CD8-positive, alpha-beta memory T cell (primary cell): ENCODE data around the gene SLC10A7. TPM values are rescaled to one million over a fixed set of nuclear protein-coding genes. Genes with fewer than 3 reads are reported as not detected.
A peak's percentile ranks its signal among the peaks of the same experiment; 100 is the strongest.

Experiments used
- CTCF ChIA-PET: fragments of 350-600 bp; sonication (Branson Sonifier 250); formaldehyde crosslinking; loops from one replicate; lab custom pipeline; 2021; ENCODE audit warnings: antibody characterized with exemption; lab: Charles Lee
- POLR2A ChIA-PET: fragments of 350-600 bp; sonication (Branson Sonifier 250); formaldehyde crosslinking; loops from one replicate; lab custom pipeline; 2021; ENCODE audit warnings: antibody characterized with exemption; lab: Charles Lee
- DNase-seq, 5 donors: peaks; one replicate each; pipeline versions ENCODE4 v3.0.0 to v3.0.0-alpha.2; 2020 to 2022; ENCODE audit warnings: mixed read lengths in 1 of 5
- H3K27ac ChIP-seq: one replicate; pipeline ENCODE4 v1.7.0; 2013; ENCODE audit warnings: low read depth, mild to moderate bottlenecking, low read length, moderate library complexity
- H3K27me3 ChIP-seq: 2 replicates; pipeline ENCODE4 v1.7.0; 2013; ENCODE audit warnings: low read length, mild to moderate bottlenecking; ENCODE audit not compliant: insufficient read depth, poor library complexity, severe bottlenecking
- H3K36me3 ChIP-seq: 2 replicates; pipeline ENCODE4 v1.7.0; 2013; ENCODE audit warnings: mild to moderate bottlenecking, low read length, moderate library complexity; ENCODE audit not compliant: insufficient read depth
- H3K4me1 ChIP-seq: 2 replicates; pipeline ENCODE4 v1.7.0; 2013; ENCODE audit warnings: mild to moderate bottlenecking, low read length, moderate library complexity; ENCODE audit not compliant: insufficient read depth
- H3K4me3 ChIP-seq: 2 replicates; pipeline ENCODE4 v1.7.0; 2013; ENCODE audit warnings: mild to moderate bottlenecking, low read length
- H3K9me3 ChIP-seq: 2 replicates; pipeline ENCODE4 v1.7.0; 2013; ENCODE audit warnings: mild to moderate bottlenecking, low read length
- H3K27ac Mint-ChIP-seq, 8 donors: one replicate each; pipeline ENCODE4 v1.8.0; 2020 to 2021; ENCODE audit warnings: mixed read lengths in 8 of 8, mild to moderate bottlenecking in 6 of 8, inconsistent platforms in 3 of 8, moderate library complexity in 3 of 8
- H3K27me3 Mint-ChIP-seq, 2 donors: one replicate each; pipeline ENCODE4 v1.8.0; 2020 to 2021; ENCODE audit warnings: mixed read lengths in 2 of 2, mild to moderate bottlenecking in 1 of 2, moderate library complexity in 1 of 2
- H3K36me3 Mint-ChIP-seq, 3 donors: one replicate each; pipeline ENCODE4 v1.8.0; 2020 to 2021; ENCODE audit warnings: mixed read lengths in 3 of 3, inconsistent platforms in 1 of 3, mild to moderate bottlenecking in 1 of 3
- H3K4me1 Mint-ChIP-seq, 3 donors: one replicate each; pipeline ENCODE4 v1.8.0; 2020 to 2021; ENCODE audit warnings: mixed read lengths in 3 of 3, inconsistent platforms in 1 of 3, mild to moderate bottlenecking in 1 of 3
- H3K4me3 Mint-ChIP-seq, 7 donors: one replicate each; pipeline ENCODE4 v1.8.0; 2020 to 2021; ENCODE audit warnings: mixed read lengths in 7 of 7, mild to moderate bottlenecking in 6 of 7, moderate library complexity in 4 of 7, inconsistent platforms in 2 of 7
- H3K9me3 Mint-ChIP-seq, 5 donors: one replicate each; pipeline ENCODE4 v1.8.0; 2020 to 2022; ENCODE audit warnings: mixed read lengths in 5 of 5, mild to moderate bottlenecking in 3 of 5, moderate library complexity in 2 of 5, inconsistent platforms in 1 of 5
- polyA plus RNA-seq: library from polyadenylated mRNA; unstranded; fragments of 300-500 nt; fragmentation: Illumina TruSeq; gene quantifications from one replicate; pipeline ENCODE4 v1.2.3, GENCODE V29; 2021
- total RNA-seq, 2 experiments: library from RNA; stranded (reverse); gene quantifications; one replicate each; pipeline ENCODE4 v1.2.3, GENCODE V29; 2021

The SLC10A7 gene
- total and polyA plus RNA-seq, 3 experiments from 2014 or later: 9.0 to 15.7 (median 13.0) TPM

DNA sequence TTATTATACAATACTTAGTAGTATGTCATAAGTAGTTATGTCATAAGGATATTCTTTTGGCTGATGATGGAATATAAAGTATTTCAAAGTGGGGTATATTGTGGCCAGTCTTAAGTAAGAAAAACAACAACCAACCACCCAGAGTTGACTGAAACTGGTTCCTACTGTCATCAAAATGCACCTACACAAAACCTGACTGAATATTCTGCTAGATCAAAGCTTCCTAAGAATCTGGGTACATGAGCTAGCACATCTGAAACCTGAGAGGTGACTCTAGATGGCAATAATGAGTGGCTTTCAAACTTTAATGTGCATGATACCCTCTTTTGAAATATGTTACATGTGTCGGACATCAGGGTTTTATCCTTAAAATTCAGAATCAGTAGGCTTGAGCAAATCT lies 247.0 kb downstream of the SLC10A7 start:
- H3K36me3 Mint-ChIP-seq: peaks cover 9 to 28% (median 14%) of the 10 kb centered on the region in 3 donors

DNA sequence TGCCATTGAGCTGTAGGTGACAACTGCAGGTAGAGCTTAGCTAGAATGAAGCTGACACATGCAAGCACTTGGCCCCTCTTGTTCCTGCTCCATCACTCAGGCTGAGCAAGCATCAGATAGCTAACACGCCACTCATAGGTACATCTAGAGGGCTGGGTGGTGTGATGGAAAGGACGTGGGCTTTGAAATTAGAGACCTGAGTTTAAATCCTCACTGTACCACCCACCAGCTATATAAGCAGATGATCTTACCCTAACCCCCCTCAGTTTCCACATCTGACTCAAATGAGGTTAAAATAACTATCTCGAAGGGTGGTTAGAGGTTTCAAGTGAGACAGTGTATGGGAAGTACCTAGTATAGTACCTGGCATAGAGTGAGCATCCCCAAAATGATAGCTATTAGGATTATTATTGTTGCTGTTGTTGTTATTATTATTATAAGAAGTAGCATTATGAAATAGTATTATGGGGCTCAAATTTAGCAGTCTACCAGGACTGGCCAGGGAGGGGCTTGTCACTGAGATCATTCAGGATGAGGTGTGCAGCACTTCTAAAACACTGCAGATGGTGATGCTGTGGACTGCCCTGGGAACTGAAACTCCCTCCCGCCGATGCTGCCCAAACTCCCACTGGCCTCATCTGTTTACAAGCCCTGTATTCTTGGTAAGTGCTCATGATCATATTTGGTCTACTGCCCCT lies 248.4 kb downstream of the SLC10A7 start:
- H3K27ac ChIP-seq: no peak overlapping the region
- no peaks in the 10 kb centered on the region for H3K27me3 ChIP-seq
- no peaks in the 10 kb centered on the region for H3K9me3 ChIP-seq
- no peak overlapping the region for H3K4me3 ChIP-seq
- H3K4me3 Mint-ChIP-seq: no peak overlapping the region
- no peaks in the 10 kb centered on the region for H3K36me3 ChIP-seq
- H3K27me3 Mint-ChIP-seq: no peaks in the 10 kb centered on the region
- CTCF ChIA-PET: no interaction called here
- POLR2A ChIA-PET: no interaction called here
- no peaks in the 10 kb centered on the region for H3K4me1 ChIP-seq
- H3K9me3 Mint-ChIP-seq: no peaks in the 10 kb centered on the region
- H3K27ac Mint-ChIP-seq: peak overlapping the region in 2 of 8 donors; percentile 36 to 38
- H3K4me1 Mint-ChIP-seq: no peaks in the 10 kb centered on the region
- H3K36me3 Mint-ChIP-seq: peaks cover 7 to 27% (median 11%) of the 10 kb centered on the region in 3 donors
- DNase-seq: no peak

More for the DNA sequence above, 247.0 kb downstream of the SLC10A7 start:
- H3K27ac Mint-ChIP-seq: no peak overlapping the region
- no peak for DNase-seq
- CTCF ChIA-PET: no interaction called here
- Histone ChIP-seq H3K9me3 (no peaks in the 10 kb centered on the region), H3K27ac (no peak overlapping the region), H3K27me3 (no peaks in the 10 kb centered on the region), H3K4me3 (no peak overlapping the region), H3K4me1 (no peaks in the 10 kb centered on the region), H3K36me3 (no peaks in the 10 kb centered on the region)
- no peaks in the 10 kb centered on the region for H3K27me3 Mint-ChIP-seq
- no peaks in the 10 kb centered on the region for H3K9me3 Mint-ChIP-seq
- H3K4me1 Mint-ChIP-seq: no peaks in the 10 kb centered on the region
- POLR2A ChIA-PET: no interaction called here
- H3K4me3 Mint-ChIP-seq: no peak overlapping the region

DNA sequence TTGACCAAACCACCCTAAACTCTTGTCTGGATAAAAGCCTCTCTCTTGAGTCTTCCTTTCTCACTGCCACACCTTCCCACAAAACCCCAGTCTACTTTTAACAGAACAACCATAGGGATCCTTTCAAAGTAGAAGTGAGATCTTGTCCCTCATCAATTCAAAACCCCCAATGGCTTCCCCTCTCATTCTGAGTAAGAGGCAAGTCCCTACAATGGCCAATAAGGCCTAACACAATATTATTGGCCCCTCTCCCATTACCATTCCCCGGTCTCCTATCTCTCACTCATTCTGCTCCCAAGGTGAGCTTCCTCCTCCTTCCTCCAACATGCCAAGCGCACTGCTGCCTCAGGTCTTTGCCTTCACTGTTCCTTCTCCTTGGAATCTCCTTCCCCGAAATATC lies 250.3 kb downstream of the SLC10A7 start:
- H3K9me3 ChIP-seq: no peaks in the 10 kb centered on the region
- no peaks in the 10 kb centered on the region for H3K4me1 ChIP-seq
- no peak for DNase-seq
- H3K4me3 Mint-ChIP-seq: no peak overlapping the region
- H3K27ac Mint-ChIP-seq: peak overlapping the region in 2 of 8 donors; percentile 12 to 36
- no peak overlapping the region for H3K4me3 ChIP-seq
- CTCF ChIA-PET: interaction anchor here (0.5 kb wide), 1 partner anchor 917 kb away, joined by 3 read pairs; no protein-coding TSS in a partner anchor
- peaks cover 7 to 19% (median 11%) of the 10 kb centered on the region in 3 donors for H3K36me3 Mint-ChIP-seq
- no peaks in the 10 kb centered on the region for H3K9me3 Mint-ChIP-seq
- POLR2A ChIA-PET: no interaction called here
- no peaks in the 10 kb centered on the region for H3K27me3 Mint-ChIP-seq
- no peaks in the 10 kb centered on the region for H3K4me1 Mint-ChIP-seq
- H3K27ac ChIP-seq: no peak overlapping the region
- H3K27me3 ChIP-seq: no peaks in the 10 kb centered on the region
- H3K36me3 ChIP-seq: no peaks in the 10 kb centered on the region

DNA sequence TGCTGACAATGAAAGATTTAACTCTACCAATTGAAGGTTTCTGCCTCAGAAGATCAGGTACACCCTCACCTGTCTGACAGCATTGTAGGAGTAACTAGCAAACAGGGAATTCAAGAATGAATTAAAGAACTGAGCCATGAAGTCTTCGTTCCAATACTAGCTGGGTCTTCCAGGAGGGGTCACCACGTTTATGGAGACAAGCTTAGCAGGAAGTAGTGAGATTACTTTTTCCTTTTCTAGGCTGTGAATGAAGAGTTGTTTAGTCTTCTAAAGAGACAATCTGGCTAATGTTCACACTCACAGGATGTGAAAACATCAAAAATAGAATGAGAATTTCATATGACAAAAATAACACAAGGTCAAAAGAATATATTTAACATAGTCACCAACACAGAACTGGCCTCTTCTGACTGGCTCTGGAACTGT lies 252.5 kb downstream of the SLC10A7 start:
- Histone ChIP-seq H3K36me3 (no peaks in the 10 kb centered on the region), H3K27me3 (no peaks in the 10 kb centered on the region), H3K27ac (no peak overlapping the region), H3K4me1 (no peaks in the 10 kb centered on the region), H3K4me3 (no peak overlapping the region), H3K9me3 (no peaks in the 10 kb centered on the region)
- CTCF ChIA-PET: no interaction called here
- POLR2A ChIA-PET: no interaction called here
- Mint-ChIP-seq H3K27me3 (no peaks in the 10 kb centered on the region), H3K4me1 (no peaks in the 10 kb centered on the region), H3K36me3 (peaks cover 7 to 9% (median 8%) of the 10 kb centered on the region in 3 donors), H3K9me3 (no peaks in the 10 kb centered on the region), H3K4me3 (no peak overlapping the region), H3K27ac (no peak overlapping the region)
- no peak for DNase-seq

DNA sequence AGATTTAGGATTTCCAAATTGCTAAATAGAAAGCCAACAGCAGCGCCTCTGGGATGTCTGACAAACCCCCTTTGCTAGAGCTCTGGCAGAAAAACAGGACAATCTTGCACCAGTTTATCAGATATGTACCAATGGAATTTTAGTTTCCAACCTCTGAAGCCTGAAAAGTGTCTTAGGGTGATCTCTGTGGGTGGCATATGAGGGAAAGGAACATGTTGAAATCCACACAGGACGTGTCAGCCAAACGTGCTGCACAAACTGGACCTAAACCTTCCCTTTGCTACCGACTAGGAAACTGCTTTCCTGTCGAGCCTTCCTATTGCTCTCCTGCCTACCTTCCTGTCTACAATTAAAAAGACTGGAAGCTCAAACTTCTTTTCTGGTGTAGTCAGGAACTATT lies 253.9 kb downstream of the SLC10A7 start:
- H3K36me3 Mint-ChIP-seq: peaks cover 9 to 12% (median 10%) of the 10 kb centered on the region in 3 donors
- Histone ChIP-seq H3K36me3 (no peaks in the 10 kb centered on the region), H3K4me1 (no peaks in the 10 kb centered on the region), H3K27me3 (no peaks in the 10 kb centered on the region), H3K27ac (no peak overlapping the region), H3K4me3 (no peak overlapping the region), H3K9me3 (no peaks in the 10 kb centered on the region)
- POLR2A ChIA-PET: no interaction called here
- no peak overlapping the region for H3K27ac Mint-ChIP-seq
- no peaks in the 10 kb centered on the region for H3K27me3 Mint-ChIP-seq
- H3K4me1 Mint-ChIP-seq: no peaks in the 10 kb centered on the region
- no peak for DNase-seq
- no peak overlapping the region for H3K4me3 Mint-ChIP-seq
- CTCF ChIA-PET: no interaction called here
- no peaks in the 10 kb centered on the region for H3K9me3 Mint-ChIP-seq

DNA sequence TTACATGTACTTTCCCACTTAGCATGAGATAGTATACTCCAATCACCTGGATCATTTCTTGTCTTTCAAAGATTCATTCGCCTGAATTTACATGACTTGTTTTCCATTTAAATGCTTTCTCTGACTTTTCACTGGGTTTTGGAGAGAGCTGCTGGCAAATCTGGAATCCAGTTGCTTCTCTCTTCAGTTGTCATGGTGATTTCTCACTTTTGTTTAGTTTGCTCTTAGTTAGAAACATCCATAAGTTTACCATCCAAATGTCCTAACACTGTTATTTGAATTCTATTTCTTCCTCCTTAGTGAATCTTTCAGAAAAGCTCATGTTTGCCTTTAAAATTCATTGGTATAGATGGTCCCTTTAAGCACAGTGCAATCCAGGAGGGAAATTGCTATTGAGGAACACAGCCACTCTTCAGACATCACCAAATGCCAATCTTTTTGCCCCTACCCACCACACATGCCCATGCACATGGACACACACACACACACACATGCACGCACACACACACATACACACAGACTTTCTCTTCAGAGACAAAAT lies 255.7 kb downstream of the SLC10A7 start:
- Histone ChIP-seq H3K27ac (no peak overlapping the region), H3K4me3 (no peak overlapping the region), H3K4me1 (no peaks in the 10 kb centered on the region), H3K9me3 (no peaks in the 10 kb centered on the region), H3K36me3 (no peaks in the 10 kb centered on the region), H3K27me3 (no peaks in the 10 kb centered on the region)
- CTCF ChIA-PET: no interaction called here
- Mint-ChIP-seq H3K4me1 (no peaks in the 10 kb centered on the region), H3K4me3 (no peak overlapping the region), H3K36me3 (peaks cover 4 to 12% (median 9%) of the 10 kb centered on the region in 3 donors), H3K9me3 (no peaks in the 10 kb centered on the region), H3K27me3 (no peaks in the 10 kb centered on the region), H3K27ac (no peak overlapping the region)
- POLR2A ChIA-PET: no interaction called here
- DNase-seq: no peak

DNA sequence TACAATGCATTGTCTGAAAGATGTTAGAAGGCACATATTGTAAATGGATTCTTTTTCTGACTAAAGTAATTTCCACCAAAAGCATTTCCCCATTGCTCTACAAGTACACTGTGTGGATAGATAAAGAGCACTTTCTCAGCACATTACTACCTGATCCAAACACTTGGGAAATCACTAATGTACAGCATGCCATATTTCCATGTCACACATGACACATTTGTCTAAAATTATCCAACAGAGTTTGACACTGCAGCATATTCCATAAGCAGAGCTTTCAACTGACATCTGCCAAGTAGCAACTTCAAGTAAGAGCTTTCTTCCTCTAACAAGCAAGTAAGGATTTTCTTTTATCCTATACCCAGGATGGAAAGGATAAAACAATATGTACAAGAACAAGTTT lies 257.9 kb downstream of the SLC10A7 start:
- H3K27me3 ChIP-seq: no peaks in the 10 kb centered on the region
- POLR2A ChIA-PET: no interaction called here
- no peak overlapping the region for H3K27ac ChIP-seq
- H3K4me3 Mint-ChIP-seq: no peak overlapping the region
- H3K4me1 ChIP-seq: no peaks in the 10 kb centered on the region
- H3K36me3 ChIP-seq: no peaks in the 10 kb centered on the region
- H3K27me3 Mint-ChIP-seq: no peaks in the 10 kb centered on the region
- CTCF ChIA-PET: no interaction called here
- no peaks in the 10 kb centered on the region for H3K9me3 Mint-ChIP-seq
- H3K9me3 ChIP-seq: no peaks in the 10 kb centered on the region
- H3K36me3 Mint-ChIP-seq: peaks cover 0 to 11% (median 11%) of the 10 kb centered on the region in 3 donors
- no peaks in the 10 kb centered on the region for H3K4me1 Mint-ChIP-seq
- no peak overlapping the region for H3K27ac Mint-ChIP-seq
- no peak overlapping the region for H3K4me3 ChIP-seq
- DNase-seq: no peak

DNA sequence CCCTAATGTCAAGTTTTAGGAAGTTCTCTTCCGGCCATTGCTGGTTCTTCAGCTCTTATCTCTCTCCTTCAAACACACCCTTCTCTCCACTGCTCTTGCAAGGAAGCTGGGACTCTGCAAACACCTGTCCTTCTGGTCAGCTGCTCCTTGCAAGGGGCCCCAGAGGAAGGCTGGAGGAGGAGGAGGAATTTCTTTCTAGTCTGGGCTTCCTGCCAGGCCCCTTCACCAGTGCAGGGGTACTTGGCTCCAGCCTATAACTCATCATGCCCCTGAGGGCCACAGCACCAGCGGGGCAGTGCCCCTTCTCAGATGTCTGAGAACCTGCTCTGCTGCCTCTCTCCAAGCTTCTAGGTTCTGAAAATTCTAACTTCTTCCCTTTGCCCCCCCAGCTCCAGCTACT lies 260.7 kb downstream of the SLC10A7 start:
- ChIA-PET CTCF (interaction anchor here (1.5 kb wide), 1 partner anchor 11 kb away, joined by 4 read pairs; no protein-coding TSS in a partner anchor), POLR2A (no interaction called here)
- Histone ChIP-seq H3K27me3 (no peaks in the 10 kb centered on the region), H3K4me3 (no peak overlapping the region), H3K9me3 (no peaks in the 10 kb centered on the region), H3K36me3 (no peaks in the 10 kb centered on the region), H3K27ac (no peak overlapping the region), H3K4me1 (no peaks in the 10 kb centered on the region)
- DNase-seq: no peak
- Mint-ChIP-seq H3K27ac (peak overlapping the region in 1 of 8 donors; percentile 75), H3K9me3 (no peaks in the 10 kb centered on the region), H3K4me3 (no peak overlapping the region), H3K27me3 (no peaks in the 10 kb centered on the region), H3K4me1 (no peaks in the 10 kb centered on the region), H3K36me3 (peaks cover 0 to 27% (median 19%) of the 10 kb centered on the region in 3 donors)
